T47D (cell line): Measurements from ENCODE around the gene ARMC9.
A peak's percentile ranks its signal among the peaks of the same experiment; 100 is the strongest.

ENCODE experiments used
- DNase-seq, 2 experiments: peaks; one replicate each; pipeline versions ENCODE4 v3.0.0 to v3.0.0-alpha.2; 2011 to 2012; ENCODE audit warnings: low read depth in 1 of 2, low spot score in 1 of 2
- JUND ChIP-seq: IDR thresholded peaks from 2 replicates; pipeline ENCODE4 v1.6.1; 2012; ENCODE audit warnings: low read depth
- in situ Hi-C: cut with HindIII; loops from 2 replicates; pipeline ENCODE4 v1.10.0; 2016; ENCODE audit warnings: low sequenced_read_pairs, low pct_unique_long_range_greater_than_20kb

The ARMC9 gene

GRCh38 chr2:231200805-231201474 is 2.5 kb downstream of the ARMC9 start:
- peak in 1 of 2 experiments; percentile 55 for DNase-seq
- in situ Hi-C loops, result no loop called here
- TF ChIP-seq JUND, result no peak

- in situ Hi-C loops, result no loop called here
- TF ChIP-seq JUND, result no peak
Measured at GRCh38 chr2:231201475-231201814, 3.0 kb downstream of the ARMC9 start.

DNA sequence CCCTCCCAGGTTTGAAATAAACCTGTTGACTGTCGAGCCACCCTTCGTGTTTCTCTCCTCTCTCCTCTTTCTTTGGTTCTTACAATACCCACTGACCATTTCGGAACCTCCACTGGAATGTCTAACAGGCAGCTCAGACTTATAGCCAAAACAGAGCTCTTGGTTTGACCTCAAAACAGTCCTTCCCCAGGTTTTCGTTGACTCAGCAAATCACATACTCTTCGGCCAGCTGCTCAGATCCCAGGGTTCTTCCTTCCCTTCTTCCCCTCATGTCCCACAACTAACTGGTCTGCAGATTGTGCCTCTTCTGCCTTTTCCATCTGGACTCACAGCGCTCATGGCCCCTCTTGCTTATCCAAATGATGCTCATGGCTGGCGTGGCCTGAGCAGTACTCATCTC is 4.7 kb downstream of the ARMC9 start:
- TF ChIP-seq JUND, result no peak
- in situ Hi-C loops, result no loop called here
- DNase-seq, result no peak

More at GRCh38 chr2:231201475-231201814, 3.0 kb downstream of the ARMC9 start:
- DNase-seq, result no peak

DNA sequence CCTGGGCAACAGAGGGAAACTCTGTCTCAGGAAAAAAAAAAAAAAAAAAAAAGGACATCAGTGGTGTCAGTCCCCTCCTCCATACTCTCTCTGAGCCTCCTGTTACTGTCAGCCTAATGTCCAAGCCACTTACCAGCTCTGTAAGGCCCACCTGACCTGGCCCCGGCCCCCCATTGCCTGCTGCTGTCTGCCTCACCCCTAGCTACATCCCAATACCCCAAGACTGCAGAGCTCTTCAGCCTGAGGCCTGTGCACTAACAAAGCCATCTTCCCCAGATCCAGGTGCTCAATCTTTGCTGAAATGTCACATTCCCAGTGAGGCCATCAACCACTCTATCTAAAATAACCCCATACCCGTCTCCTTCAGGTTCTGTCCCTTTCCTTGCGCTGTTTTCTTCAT is 5.7 kb downstream of the ARMC9 start:
- in situ Hi-C loops, result no loop called here
- DNase-seq, result no peak
- TF ChIP-seq JUND, result no peak

- no peak for DNase-seq
- TF ChIP-seq JUND, result no peak
- in situ Hi-C loops, result no loop called here
Measured at GRCh38 chr2:231204581-231204980, 6.2 kb downstream of the ARMC9 start.

GRCh38 chr2:231207734-231208133 is 9.3 kb downstream of the ARMC9 start:
- TF ChIP-seq JUND, result no peak
- no peak for DNase-seq
- in situ Hi-C loops, result no loop called here

DNA sequence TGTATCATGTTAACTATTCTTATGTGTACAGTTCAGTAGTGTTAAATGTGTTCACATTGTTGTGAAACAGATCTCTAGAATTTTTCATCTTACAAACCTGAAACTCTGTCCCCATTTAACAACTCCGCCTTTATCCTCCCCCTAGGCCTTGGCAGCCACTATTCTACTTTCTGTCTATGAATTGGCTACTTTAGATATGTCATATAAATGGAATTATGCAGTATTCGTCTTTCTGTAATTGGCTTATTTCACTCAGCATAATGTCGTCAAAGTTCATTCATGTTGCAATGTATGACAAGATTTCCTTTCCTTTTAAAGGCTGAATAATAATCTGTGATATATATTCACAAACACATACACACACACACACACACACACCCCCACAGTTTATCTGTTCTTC is 12.4 kb downstream of the ARMC9 start:
- in situ Hi-C loops, result no loop called here
- no peak for TF ChIP-seq JUND

DNA sequence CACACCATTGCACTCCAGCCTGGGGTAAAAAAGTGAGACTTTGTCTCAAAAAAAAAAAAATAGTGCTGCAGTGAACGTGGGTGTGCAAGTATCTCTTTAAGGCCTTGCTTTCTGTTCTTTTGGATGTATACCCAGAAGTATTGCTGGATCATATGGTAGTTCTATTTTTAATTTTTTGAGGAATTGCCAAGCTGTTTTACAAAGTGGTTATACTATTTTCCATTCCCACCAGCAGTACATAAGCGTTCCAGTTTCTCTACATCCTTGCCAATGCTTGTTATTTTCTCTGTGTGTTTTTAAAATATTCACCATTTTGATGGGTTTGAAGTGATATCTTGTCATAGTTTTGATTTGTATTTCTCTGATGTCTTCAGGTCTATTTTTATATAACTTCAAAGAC is 13.1 kb downstream of the ARMC9 start:
- in situ Hi-C loops, result no loop called here
- no peak for TF ChIP-seq JUND
- DNase-seq, result no peak

More for the DNA sequence above, 12.4 kb downstream of the ARMC9 start:
- DNase-seq, result no peak

DNA sequence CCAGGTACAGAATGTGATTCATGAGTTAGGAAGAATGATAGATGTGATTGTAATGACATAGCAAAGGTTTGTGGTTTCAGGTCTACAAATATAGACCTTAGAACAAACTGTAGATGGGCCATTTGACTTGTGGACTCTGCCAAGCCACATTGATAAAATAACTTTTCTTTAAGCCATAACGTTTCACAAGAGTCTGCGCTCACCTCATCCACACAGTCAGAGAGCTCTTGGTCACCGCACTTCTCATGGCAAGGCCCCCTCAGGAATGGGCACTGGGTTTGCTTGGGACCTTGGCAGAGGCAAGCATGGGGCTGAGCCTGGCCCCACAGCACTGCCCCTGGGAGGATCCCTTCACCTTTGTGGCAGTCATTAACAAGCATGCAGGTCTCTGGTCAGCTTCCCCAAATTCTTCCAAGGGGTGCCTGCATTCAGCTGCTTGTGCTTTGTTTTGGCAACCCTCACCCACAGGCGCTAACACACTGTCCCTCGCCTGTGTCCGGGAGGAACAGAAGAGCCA is 14.0 kb downstream of the ARMC9 start:
- in situ Hi-C loops, result no loop called here
- DNase-seq, result no peak
- no peak for TF ChIP-seq JUND

- TF ChIP-seq JUND, result no peak
- in situ Hi-C loops, result no loop called here
Measured at GRCh38 chr2:231213931-231214642, 15.7 kb downstream of the ARMC9 start.

GRCh38 chr2:231218366-231218765 is 19.9 kb downstream of the ARMC9 start:
- TF ChIP-seq JUND, result no peak
- no peak for DNase-seq
- in situ Hi-C loops, result no loop called here

More at GRCh38 chr2:231213931-231214642, 15.7 kb downstream of the ARMC9 start:
- DNase-seq, result no peak

- no peak for DNase-seq
- TF ChIP-seq JUND, result no peak
- in situ Hi-C loops, result no loop called here
Measured at GRCh38 chr2:231219289-231219688, 20.9 kb downstream of the ARMC9 start.

DNA sequence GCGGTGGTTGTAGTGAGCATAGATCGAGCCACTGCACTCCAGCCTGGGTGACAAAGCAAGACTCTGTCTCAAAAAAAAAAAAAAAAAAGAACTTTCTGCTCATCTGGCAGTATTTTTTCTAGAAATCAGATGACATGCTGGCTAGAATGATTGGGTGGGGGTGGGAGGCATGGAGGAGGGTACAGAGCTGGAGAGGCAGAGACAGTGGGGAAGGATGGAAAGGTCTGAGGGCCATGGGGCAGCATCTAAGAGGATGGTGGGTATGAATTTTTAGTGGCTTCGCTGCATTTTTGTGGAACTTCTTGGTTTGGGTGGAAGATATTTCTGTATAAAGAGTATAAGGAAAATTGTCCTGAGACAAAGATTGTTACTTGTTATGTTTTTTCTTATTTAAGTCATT is 23.3 kb downstream of the ARMC9 start:
- in situ Hi-C loops, result no loop called here
- no peak for TF ChIP-seq JUND
- DNase-seq, result no peak
